HL-60 (cell line): ENCODE data around the gene FKBP9.

Source experiments
- CTCF ChIP-seq: IDR thresholded peaks from one replicate; pipeline ENCODE4 v1.5.1; 2011; ENCODE audit warnings: low read length, control low read depth, inconsistent platforms; ENCODE audit not compliant: insufficient read depth
- POLR2AphosphoS5 ChIP-seq: IDR thresholded peaks from 2 replicates; pipeline ENCODE4 v1.6.1; 2012; ENCODE audit warnings: low read depth
- REST ChIP-seq: IDR thresholded peaks from 2 replicates; pipeline ENCODE4 v1.6.1; 2012; ENCODE audit warnings: low read depth; ENCODE audit not compliant: insufficient replicate concordance

- TF ChIP-seq POLR2AphosphoS5: no peak
- no peak for TF ChIP-seq CTCF
- TF ChIP-seq REST: no peak
Observed at GRCh38 chr7:33054261-33054964, 97.2 kb downstream of the FKBP9 start.
